ENCODE data around the gene DRD4.

GRCh38 chr11:653837-654236 lies 16.8 kb downstream of the DRD4 start:
- TF ChIP-seq POLR2A (IDR thresholded peaks at IDR 0.05; ENCODE audit: control extremely low read depth in 1 of 2, low read depth in 2 of 2, low read length in 2 of 2) (no peak), GTF2F1 (IDR thresholded peaks at IDR 0.05; ENCODE audit: borderline replicate concordance, low read depth, low read length) (no peak), SRF (IDR thresholded peaks at IDR 0.05; ENCODE audit: low read depth, low read length) (no peak), CTCF (IDR thresholded peaks at IDR 0.05; ENCODE audit: control extremely low read depth in 1 of 3, insufficient read depth in 1 of 3, low read depth in 1 of 3, low read length in 3 of 3) (no peak), SIX5 (IDR thresholded peaks at IDR 0.05; ENCODE audit: low read depth, low read length) (no peak), MAX (IDR thresholded peaks at IDR 0.05) (no peak), SIN3A (conservative IDR thresholded peaks at IDR 0.05 in 1 of 2, IDR thresholded peaks at IDR 0.05 in 1 of 2; ENCODE audit: low read depth in 1 of 2, low read length in 2 of 2) (no peak), HDAC6 (IDR thresholded peaks at IDR 0.05; ENCODE audit: low read depth, low read length) (no peak), CREB1 (IDR thresholded peaks at IDR 0.05) (no peak)

All from H1 (cell line).